Measurements from ENCODE around the gene NDFIP2. TPM values are rescaled to one million over a fixed set of nuclear protein-coding genes. Genes with fewer than 3 reads are reported as not detected.

NDFIP2 gene
- total RNA-seq, 3 donors from 2014 or later (not counting 1 experiment from before 2014, with no cell fraction given), result 2.6 to 9.6 (median 3.6) TPM

GRCh38 chr13:79456656-79457365 lies 24.1 kb upstream of the NDFIP2 start:
- no peaks in the 10 kb centered on the region for H3K9me3 ChIP-seq (ENCODE audit: control insufficient read depth, insufficient read depth, low read length)
- Mint-ChIP-seq H3K27ac (no peak overlapping the region), H3K36me3 (no peaks in the 10 kb centered on the region), H3K4me3 (no peak overlapping the region), H3K9me3 (no peaks in the 10 kb centered on the region), H3K4me1 (peaks cover 13 to 15% of the 10 kb centered on the region in 2 donors), H3K27me3 (ENCODE audit: low read depth in 2 of 2) (peaks cover 6 to 7% of the 10 kb centered on the region in 2 donors)
- no peaks in the 10 kb centered on the region for H3K27me3 ChIP-seq (ENCODE audit: control insufficient read depth, insufficient read depth, low read length)
- H3K4me1 ChIP-seq (ENCODE audit: control insufficient read depth, insufficient read depth, low read length), result peaks cover under 1% of the 10 kb centered on the region
- no peak for TF ChIP-seq CTCF (IDR thresholded peaks at IDR 0.05)
- no peak overlapping the region for H3K4me3 ChIP-seq (ENCODE audit: low read length)
- intact Hi-C loops (cut with micrococcal nuclease), result no loop called here
- ATAC-seq, result no peak
- no peak overlapping the region for H3K27ac ChIP-seq (ENCODE audit: low read length)
- H3K36me3 ChIP-seq (ENCODE audit: control insufficient read depth, insufficient read depth, low read length), result no peaks in the 10 kb centered on the region
- WGBS (ENCODE audit: insufficient coverage), result 100% methylated on average over 1 of the region's 1 CpG
- no peak for DNase-seq

DNA sequence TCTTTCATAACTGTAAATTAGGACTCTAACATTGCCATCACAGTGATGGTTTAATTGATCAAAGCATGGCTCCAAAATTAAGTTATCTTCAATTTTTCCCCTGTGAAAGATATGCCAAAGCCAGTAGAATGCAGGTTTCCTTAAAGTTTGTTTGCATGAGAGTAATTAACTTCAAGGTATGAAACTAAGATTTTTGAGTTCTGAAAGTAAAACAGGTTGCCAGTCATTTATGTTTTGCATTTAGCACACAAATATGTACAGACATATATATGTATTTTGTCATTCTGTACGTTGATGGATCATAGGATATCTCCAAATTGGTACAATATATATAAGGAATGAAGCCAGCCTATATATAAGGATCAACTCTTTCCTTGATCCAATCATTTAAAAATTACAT lies 23.6 kb upstream of the NDFIP2 start:
- H3K4me3 Mint-ChIP-seq, result no peak overlapping the region
- peaks cover 6 to 8% of the 10 kb centered on the region in 2 donors for H3K27me3 Mint-ChIP-seq (ENCODE audit: low read depth in 2 of 2)
- Histone ChIP-seq H3K27me3 (ENCODE audit: control insufficient read depth, insufficient read depth, low read length) (no peaks in the 10 kb centered on the region), H3K27ac (ENCODE audit: low read length) (no peak overlapping the region), H3K4me3 (ENCODE audit: low read length) (no peak overlapping the region), H3K36me3 (ENCODE audit: control insufficient read depth, insufficient read depth, low read length) (no peaks in the 10 kb centered on the region), H3K4me1 (ENCODE audit: control insufficient read depth, insufficient read depth, low read length) (no peaks in the 10 kb centered on the region), H3K9me3 (ENCODE audit: control insufficient read depth, insufficient read depth, low read length) (no peaks in the 10 kb centered on the region)
- no peaks in the 10 kb centered on the region for H3K9me3 Mint-ChIP-seq
- ATAC-seq (no peak), DNase-seq (no peak)
- no CpG with 5 or more reads among the region's 1 CpG for WGBS (ENCODE audit: insufficient coverage)
- intact Hi-C loops (cut with micrococcal nuclease), result no loop called here
- H3K27ac Mint-ChIP-seq, result no peak overlapping the region
- peaks cover 7 to 9% of the 10 kb centered on the region in 2 donors for H3K4me1 Mint-ChIP-seq
- TF ChIP-seq CTCF (IDR thresholded peaks at IDR 0.05), result no peak
- H3K36me3 Mint-ChIP-seq, result no peaks in the 10 kb centered on the region

GRCh38 chr13:79457948-79458347 lies 23.0 kb upstream of the NDFIP2 start:
- Mint-ChIP-seq H3K9me3 (no peaks in the 10 kb centered on the region), H3K27ac (no peak overlapping the region), H3K36me3 (no peaks in the 10 kb centered on the region), H3K27me3 (ENCODE audit: low read depth in 2 of 2) (peaks cover 6 to 8% of the 10 kb centered on the region in 2 donors), H3K4me1 (peaks cover 2 to 5% of the 10 kb centered on the region in 2 donors), H3K4me3 (no peak overlapping the region)
- H3K4me3 ChIP-seq (ENCODE audit: low read length), result no peak overlapping the region
- peak in 1 of 2 donors; percentile 13 for DNase-seq
- no peaks in the 10 kb centered on the region for H3K27me3 ChIP-seq (ENCODE audit: control insufficient read depth, insufficient read depth, low read length)
- ATAC-seq, result peak in 1 of 3 donors; percentile 42
- no peaks in the 10 kb centered on the region for H3K36me3 ChIP-seq (ENCODE audit: control insufficient read depth, insufficient read depth, low read length)
- intact Hi-C loops (cut with micrococcal nuclease), result no loop called here
- H3K9me3 ChIP-seq (ENCODE audit: control insufficient read depth, insufficient read depth, low read length), result no peaks in the 10 kb centered on the region
- 100% methylated on average over 1 of the region's 2 CpGs for WGBS (ENCODE audit: insufficient coverage)
- H3K4me1 ChIP-seq (ENCODE audit: control insufficient read depth, insufficient read depth, low read length), result no peaks in the 10 kb centered on the region
- H3K27ac ChIP-seq (ENCODE audit: low read length), result no peak overlapping the region
- TF ChIP-seq CTCF (IDR thresholded peaks at IDR 0.05), result no peak

DNA sequence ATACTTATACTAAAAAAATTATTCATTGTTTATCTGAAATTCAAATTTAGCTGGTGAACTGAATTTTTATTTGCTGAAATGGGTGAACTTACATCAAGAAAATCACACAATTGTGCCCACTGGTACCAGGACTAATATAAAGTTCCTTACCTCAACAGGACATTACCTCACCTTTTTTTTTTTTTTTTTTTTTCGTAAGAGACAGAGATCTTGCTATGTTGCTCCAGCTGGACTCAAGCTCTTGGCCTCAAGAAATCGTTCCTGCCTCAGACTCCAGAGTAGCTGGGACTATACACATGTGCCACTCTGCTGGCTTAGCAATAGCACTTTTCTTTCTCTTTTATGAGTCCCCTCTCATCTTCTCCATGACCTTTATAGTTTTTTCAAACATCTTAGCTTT lies 22.5 kb upstream of the NDFIP2 start:
- ATAC-seq (no peak), DNase-seq (no peak)
- Mint-ChIP-seq H3K4me3 (no peak overlapping the region), H3K27me3 (ENCODE audit: low read depth in 2 of 2) (peaks cover 6 to 8% of the 10 kb centered on the region in 2 donors), H3K4me1 (peaks cover 0 to 5% of the 10 kb centered on the region in 2 donors), H3K9me3 (no peaks in the 10 kb centered on the region), H3K36me3 (no peaks in the 10 kb centered on the region), H3K27ac (no peak overlapping the region)
- Histone ChIP-seq H3K36me3 (ENCODE audit: control insufficient read depth, insufficient read depth, low read length) (no peaks in the 10 kb centered on the region), H3K4me3 (ENCODE audit: low read length) (no peak overlapping the region), H3K27me3 (ENCODE audit: control insufficient read depth, insufficient read depth, low read length) (no peaks in the 10 kb centered on the region), H3K27ac (ENCODE audit: low read length) (no peak overlapping the region), H3K4me1 (ENCODE audit: control insufficient read depth, insufficient read depth, low read length) (no peaks in the 10 kb centered on the region), H3K9me3 (ENCODE audit: control insufficient read depth, insufficient read depth, low read length) (no peaks in the 10 kb centered on the region)
- intact Hi-C loops (cut with micrococcal nuclease), result no loop called here
- 82% methylated on average over 2 of the region's 2 CpGs for WGBS (ENCODE audit: insufficient coverage)
- TF ChIP-seq CTCF (IDR thresholded peaks at IDR 0.05), result no peak
